ENCODE measurements around the gene CRABP1.
A peak's percentile ranks its signal among the peaks of the same experiment; 100 is the strongest.
"Not testable (repeated sequence)": the region's sequence is repeated elsewhere in the genome, so short reads cannot be mapped to it uniquely, and the experiment has no call there.

CRABP1 gene

GRCh38 chr15:78380143-78380542 is 40.0 kb downstream of the CRABP1 start:
- DNase-seq: not testable (repeated sequence)

- DNase-seq: no peak
Observed at GRCh38 chr15:78382114-78382880, 42.1 kb downstream of the CRABP1 start.

GRCh38 chr15:78384651-78385050 is 44.5 kb downstream of the CRABP1 start:
- no peak for DNase-seq

- no peak for DNase-seq
Observed at GRCh38 chr15:78387246-78388037, 47.3 kb downstream of the CRABP1 start.

- DNase-seq: no peak
Observed at GRCh38 chr15:78388865-78389264, 48.7 kb downstream of the CRABP1 start.

GRCh38 chr15:78389322-78389721 is 49.2 kb downstream of the CRABP1 start:
- peak; percentile 42 for DNase-seq

GRCh38 chr15:78389738-78390137 is 49.6 kb downstream of the CRABP1 start:
- no peak for DNase-seq

- DNase-seq: no peak
Observed at GRCh38 chr15:78390242-78390641, 50.1 kb downstream of the CRABP1 start.

GRCh38 chr15:78390826-78391225 is 50.7 kb downstream of the CRABP1 start:
- DNase-seq: peak; percentile 52

GRCh38 chr15:78391781-78392180 is 51.6 kb downstream of the CRABP1 start:
- no peak for DNase-seq

GRCh38 chr15:78392430-78392829 is 52.3 kb downstream of the CRABP1 start:
- DNase-seq: no peak

GRCh38 chr15:78393137-78393536 is 53.0 kb downstream of the CRABP1 start:
- DNase-seq: no peak

- DNase-seq: no peak
Observed at GRCh38 chr15:78394026-78394425, 53.9 kb downstream of the CRABP1 start.

- DNase-seq: peak; percentile 38
Observed at GRCh38 chr15:78394981-78395616, 54.9 kb downstream of the CRABP1 start.

GRCh38 chr15:78396186-78396814 is 56.1 kb downstream of the CRABP1 start:
- DNase-seq: no peak

- no peak for DNase-seq
Observed at GRCh38 chr15:78396976-78397375, 56.8 kb downstream of the CRABP1 start.

- DNase-seq: no peak
Observed at GRCh38 chr15:78397382-78397781, 57.2 kb downstream of the CRABP1 start.
